Measurements from ENCODE around the gene ZNF532. TPM values are rescaled to one million over a fixed set of nuclear protein-coding genes. Genes with fewer than 3 reads are reported as not detected.

The ZNF532 gene
- total RNA-seq, 4 donors from 2014 or later, result 41.7 to 73.6 (median 53.3) TPM

DNA sequence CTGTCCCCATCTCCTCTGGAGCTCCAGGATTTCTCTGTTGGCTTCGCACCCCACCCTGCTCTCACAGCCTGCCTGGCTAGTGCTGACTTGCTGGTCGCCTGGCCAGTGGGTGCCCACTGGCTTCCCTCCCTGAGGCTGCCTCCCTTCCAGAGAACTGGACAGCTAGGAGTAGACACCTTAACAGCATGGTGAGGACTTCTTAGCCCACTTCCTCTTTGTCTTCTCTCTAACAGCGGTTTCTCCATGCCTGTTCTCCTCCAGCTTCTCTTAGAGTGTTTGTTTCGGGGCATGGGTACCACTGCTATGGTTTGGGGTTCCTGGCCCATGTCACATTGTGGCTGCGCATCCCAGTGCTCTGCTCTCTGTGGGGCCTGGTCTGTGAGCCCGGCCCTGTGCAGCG, 37.1 kb downstream of the ZNF532 start:
- TF ChIP-seq, protein P1, sequence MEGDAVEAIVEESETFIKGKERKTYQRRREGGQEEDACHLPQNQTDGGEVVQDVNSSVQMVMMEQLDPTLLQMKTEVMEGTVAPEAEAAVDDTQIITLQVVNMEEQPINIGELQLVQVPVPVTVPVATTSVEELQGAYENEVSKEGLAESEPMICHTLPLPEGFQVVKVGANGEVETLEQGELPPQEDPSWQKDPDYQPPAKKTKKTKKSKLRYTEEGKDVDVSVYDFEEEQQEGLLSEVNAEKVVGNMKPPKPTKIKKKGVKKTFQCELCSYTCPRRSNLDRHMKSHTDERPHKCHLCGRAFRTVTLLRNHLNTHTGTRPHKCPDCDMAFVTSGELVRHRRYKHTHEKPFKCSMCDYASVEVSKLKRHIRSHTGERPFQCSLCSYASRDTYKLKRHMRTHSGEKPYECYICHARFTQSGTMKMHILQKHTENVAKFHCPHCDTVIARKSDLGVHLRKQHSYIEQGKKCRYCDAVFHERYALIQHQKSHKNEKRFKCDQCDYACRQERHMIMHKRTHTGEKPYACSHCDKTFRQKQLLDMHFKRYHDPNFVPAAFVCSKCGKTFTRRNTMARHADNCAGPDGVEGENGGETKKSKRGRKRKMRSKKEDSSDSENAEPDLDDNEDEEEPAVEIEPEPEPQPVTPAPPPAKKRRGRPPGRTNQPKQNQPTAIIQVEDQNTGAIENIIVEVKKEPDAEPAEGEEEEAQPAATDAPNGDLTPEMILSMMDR (IDR thresholded peaks at IDR 0.05), result no peak
- ATAC-seq (ENCODE audit: low FRiP score), result no peak
- DNase-seq (ENCODE audit: low spot score), result no peak

DNA sequence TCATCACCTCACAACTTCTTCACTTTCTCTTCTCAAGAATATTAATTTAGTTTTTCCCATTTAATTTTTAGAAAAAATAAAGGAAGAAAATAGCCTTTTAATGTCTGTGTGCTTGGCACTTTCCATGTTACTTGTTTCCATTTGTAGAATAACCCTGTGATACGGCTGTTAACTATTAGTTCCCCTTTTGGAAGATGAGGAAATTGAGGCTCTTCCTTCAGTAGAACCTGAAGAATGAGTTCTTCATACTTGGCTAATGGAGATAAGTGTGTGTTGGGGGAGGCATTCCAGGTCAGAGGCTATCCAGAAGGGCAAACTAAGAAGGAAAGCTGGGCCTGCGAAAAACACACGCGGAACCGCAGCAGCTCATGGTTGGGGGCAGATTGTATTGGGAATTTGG, 38.3 kb downstream of the ZNF532 start:
- no peak for ATAC-seq (ENCODE audit: low FRiP score)
- TF ChIP-seq, protein P1 (IDR thresholded peaks at IDR 0.05), result no peak
- no peak for DNase-seq (ENCODE audit: low spot score)

DNA sequence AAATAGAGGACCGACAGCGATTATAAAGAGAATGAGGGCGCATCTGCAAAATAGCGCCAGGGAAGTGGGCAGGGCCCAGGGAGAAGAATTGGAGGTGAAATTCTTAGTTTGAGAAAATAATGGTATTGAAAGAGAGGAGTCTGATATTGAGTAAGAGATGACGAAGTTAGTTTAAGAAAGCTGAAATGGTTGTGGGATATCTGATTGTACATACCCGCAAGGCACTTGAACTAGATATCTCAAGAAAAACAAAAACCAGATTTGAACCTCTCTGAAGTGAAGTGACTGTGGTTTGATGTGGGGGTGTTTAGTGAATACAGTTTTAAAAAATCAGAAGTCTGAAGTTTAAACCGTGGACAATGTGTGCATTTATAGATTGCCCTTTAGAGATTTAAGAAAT, 38.9 kb downstream of the ZNF532 start:
- DNase-seq (ENCODE audit: low spot score) (no peak), ATAC-seq (ENCODE audit: low FRiP score) (no peak)

DNA sequence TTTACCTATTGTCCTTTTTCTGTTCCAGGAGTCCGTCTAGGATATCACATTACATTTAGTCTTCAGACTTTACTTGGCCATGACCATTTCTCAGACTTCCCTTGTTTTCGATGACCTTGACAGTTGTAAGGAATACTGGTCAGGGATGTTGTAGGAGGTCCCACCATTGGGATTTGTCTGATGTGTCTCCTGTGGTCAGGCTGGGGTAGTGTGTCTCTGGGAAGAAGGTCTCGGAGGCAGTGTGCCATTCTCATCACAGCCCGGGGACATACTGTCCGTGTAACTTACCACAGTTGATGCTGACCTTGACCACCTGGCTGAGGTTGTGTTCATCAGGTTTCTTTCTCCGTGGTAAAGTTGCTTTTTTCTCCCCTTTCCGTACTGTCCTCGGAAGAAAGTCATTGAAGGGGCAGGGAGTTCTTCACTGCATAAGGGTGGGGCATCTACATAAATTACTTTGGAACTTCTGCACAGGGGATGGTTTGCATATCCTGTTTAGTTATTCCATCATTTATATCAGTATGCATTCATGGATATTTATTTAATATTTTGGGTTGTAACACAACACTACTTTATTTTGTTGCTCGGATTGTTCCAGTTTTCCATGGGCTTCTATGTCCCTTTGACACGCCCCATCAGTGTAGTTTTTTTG, 41.2 kb downstream of the ZNF532 start:
- DNase-seq (ENCODE audit: low spot score) (no peak), ATAC-seq (ENCODE audit: low FRiP score) (no peak)
- TF ChIP-seq, protein P1 (IDR thresholded peaks at IDR 0.05), result no peak

More for the DNA sequence above, 38.9 kb downstream of the ZNF532 start:
- TF ChIP-seq, protein P1 (IDR thresholded peaks at IDR 0.05), result no peak

DNA sequence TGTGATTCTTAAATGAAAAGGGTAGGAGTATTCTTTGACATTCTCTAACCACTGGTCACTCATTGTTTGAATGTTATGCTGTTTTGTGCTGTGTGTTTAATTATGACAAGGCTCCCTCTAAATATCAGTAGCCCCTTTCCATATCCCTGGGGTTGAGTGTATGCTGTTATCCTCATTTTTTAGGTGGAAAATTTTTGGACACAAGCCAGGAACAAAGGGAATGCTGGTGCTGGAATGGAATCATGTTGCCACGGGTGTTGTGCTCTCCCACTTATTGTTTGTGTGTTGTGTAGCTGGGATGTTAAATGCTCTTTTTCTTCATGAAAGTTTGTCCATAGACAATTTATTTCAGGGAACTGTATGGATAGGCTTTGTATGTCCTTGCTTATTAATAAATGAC, 43.3 kb downstream of the ZNF532 start:
- TF ChIP-seq, protein P1 (IDR thresholded peaks at IDR 0.05), result no peak
- ATAC-seq (ENCODE audit: low FRiP score) (no peak), DNase-seq (ENCODE audit: low spot score) (no peak)

DNA sequence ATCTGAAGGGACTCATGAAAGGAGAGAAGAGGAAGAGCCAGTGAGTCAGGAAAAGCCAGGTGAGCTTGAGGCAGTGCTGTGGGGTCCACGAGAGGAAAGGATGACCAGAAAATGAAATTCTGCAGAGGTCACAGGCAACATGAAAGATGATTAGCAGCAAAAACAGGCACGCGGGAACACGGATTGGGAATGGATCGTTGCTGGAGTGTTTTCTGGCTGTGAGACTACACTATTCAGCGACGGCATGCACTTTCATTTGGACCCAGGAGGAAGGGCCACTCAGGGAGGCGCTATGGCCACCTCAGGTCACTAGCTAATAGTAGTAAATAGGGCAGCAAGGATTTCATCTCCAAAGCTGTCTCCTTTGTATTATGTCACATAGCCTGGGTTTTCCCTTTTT, 44.8 kb downstream of the ZNF532 start:
- ATAC-seq (ENCODE audit: low FRiP score) (no peak), DNase-seq (ENCODE audit: low spot score) (no peak)
- TF ChIP-seq, protein P1 (IDR thresholded peaks at IDR 0.05), result no peak

DNA sequence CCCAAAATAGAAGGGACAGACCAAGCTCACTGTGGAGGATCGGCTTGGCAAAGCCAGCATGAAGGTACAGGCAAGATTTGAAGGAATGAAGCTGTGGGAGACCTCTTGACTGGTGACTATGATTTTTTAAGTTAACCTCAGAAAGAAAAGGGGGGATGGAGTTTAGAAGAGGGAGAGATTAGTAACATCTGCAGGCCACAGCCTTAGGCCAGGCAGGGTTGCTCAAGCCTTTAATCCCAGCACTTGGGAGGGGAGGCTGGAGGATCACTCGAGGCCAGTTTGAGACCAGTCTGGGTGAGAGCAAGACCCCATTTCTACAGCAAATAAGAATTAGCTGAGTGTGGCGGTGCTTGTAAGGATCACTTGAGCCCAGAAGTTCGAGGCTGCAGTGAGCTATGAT, 46.6 kb downstream of the ZNF532 start:
- TF ChIP-seq, protein P1 (IDR thresholded peaks at IDR 0.05), result no peak
- DNase-seq (ENCODE audit: low spot score) (no peak), ATAC-seq (ENCODE audit: low FRiP score) (no peak)

Measured in omental fat pad (tissue), 4 donors.